Inflammatory macrophage (primary cell): Measurements from ENCODE around the gene ARHGAP6.

Source experiments
- DNase-seq, 2 donors: peaks; one replicate each; pipeline ENCODE4 v3.0.0-alpha.2; 2020 to 2022
- total RNA-seq, 18 experiments: gene quantifications; one replicate each; lab custom pipeline; 2026; ENCODE audit warnings: mixed read lengths in 6 of 18, inconsistent platforms in 2 of 18; lab: John Stamatoyannopoulos, UW

The ARHGAP6 gene
- 0.46 to 9.1 (median 2.8) reads per million in 18 experiments for total RNA-seq

DNA sequence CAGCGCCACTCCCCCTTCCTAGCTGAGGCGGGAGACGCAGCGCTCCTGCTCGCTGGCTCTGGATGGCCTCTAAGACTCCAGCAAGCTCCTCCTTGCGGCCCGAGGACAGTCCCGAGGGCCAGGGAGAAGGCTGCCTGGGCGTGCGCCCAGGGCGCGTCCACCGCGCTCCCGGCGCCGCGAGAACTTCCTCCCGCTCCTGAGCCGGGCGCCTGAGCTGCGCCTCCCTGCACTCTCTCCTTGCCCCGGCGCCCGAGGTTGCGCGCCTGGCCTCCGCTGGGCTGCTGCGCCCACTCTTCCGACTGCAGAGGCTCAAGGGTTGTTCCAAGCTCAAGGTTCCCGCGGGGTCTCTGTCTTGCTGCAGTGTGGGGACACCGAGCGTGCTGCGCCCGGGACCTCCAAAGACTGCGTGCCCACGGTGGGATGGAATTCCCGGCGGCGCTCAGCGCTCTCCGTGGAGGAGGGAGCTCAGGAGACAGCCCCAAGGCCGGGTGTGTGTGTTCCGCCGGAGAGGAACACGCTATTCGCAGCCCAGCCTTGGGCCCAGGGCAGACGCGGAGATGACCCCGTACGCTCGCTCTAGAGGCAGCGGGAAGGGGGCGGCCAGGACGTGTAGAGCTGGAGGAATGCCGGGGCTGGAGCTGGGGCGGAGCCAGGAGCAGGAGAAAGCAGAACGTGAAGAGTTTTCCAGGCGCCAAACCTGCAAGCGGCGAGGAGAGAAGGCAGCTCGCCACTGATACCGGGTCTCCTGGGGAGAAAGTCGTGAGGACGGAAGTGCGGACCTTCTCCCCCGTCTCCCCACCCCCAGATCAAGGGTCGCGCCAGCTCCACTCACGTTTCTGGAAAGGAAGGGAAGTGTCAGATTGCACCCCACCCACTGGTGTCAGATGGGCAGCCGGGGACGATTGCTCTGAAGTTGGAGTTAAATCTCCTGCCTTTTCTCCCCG, at the start of gene ARHGAP6:
Gene ARHGAP6 (minus strand): TSS at position 753 of the 944 bp plus-strand sequence. CDS start 1,092 bp downstream, outside the sequence.
- no peak for DNase-seq

DNA sequence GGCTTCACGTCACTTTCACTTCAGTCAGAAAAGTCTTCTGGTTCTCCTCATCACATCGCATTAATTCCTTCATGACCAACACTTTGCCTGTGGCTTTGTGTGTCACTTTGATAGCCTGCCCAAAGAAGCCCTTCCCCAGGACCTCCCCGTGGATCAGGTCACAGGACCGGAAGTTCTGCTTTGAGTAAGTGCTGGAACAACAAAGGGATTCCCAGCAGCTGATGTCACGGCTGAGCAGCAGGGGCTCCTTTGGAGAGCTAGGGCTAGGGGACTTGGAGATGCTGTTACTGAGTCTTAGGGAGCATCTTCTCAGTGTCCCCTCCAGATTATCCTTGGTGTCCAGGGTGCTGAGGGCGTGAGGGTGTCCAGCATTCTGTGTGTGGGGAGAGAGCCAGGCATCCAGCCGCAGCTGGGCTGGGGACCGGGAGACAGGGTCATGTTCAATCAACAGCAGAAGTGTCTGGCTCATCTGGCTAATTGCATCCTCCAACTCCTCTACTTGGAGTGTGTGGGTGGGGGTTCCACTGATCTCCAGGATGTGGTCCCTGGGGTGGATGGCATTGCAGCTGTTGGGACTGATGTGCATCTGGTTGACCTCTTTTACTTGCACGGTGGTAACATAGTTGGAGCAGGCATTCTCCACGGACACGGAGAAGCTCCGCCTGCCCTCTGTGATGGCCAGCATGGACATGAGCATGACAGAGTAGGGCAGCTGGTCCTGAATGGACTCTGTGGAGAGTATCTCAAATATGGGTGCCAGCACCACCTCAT, 39.2 kb upstream of the ARHGAP6 start:
- no peak for DNase-seq

DNA sequence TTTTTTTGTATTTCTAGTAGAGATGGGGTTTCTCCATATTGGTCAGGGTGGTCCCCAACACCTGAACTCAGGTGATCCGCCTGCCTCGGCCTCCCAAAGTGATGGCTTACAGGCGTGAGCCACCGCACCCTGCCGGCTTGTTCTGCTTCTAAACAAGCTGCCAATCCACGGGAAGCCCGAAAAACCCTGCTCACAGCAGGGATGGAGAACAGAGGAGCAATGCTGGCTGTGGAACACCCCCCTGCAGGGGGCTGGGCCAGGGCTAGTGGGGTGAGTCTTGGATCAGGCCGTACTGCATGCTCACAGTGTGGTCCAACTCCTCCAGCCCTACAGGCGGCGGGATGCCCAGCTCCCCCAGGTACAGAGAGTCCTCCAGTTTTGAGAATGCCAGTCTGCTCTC, 38.1 kb upstream of the ARHGAP6 start:
- DNase-seq = no peak

- DNase-seq = no peak
Measured at GRCh38 chrX:11702965-11703631, 37.4 kb upstream of the ARHGAP6 start.

DNA sequence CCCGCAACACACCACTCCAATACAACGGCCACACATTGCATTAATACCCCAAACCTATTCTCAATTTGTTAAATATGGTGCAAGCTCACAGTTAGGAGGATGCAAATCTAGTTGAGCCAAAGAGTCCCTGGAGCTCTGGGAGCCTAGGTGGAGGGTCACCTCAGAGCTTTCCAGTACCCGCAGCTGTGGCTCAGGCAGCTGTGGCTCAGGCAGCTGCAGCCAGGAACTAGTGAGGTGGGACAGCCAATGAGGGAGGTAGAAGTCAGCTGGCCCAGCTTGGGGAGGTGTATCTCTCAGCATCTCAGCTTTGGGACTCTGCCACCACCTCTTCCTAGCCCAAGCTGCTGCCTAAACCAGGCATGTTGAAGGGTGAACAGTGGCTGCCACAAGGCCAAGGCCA, 36.7 kb upstream of the ARHGAP6 start:
- no peak for DNase-seq

GRCh38 chrX:11698702-11699101, 33.0 kb upstream of the ARHGAP6 start:
- DNase-seq = no peak

DNA sequence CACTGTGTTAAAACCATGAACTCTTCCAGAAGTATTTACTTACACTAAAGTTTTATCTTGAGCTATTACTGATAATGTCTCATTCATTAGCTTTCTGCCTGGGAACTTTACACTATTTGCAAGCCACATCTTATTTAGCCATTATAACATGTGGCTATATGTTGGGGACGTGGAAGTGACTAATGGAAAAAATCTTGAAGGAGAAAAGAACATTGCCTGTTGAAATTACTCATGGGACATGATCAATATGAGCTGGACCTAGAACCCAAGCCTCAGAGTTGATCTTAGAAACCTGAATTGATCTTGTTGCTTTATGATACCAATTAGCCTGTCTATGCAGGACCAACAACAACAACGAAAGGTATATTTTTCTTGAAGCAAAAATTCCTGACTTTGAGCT, 22.5 kb upstream of the ARHGAP6 start:
- no peak for DNase-seq

DNA sequence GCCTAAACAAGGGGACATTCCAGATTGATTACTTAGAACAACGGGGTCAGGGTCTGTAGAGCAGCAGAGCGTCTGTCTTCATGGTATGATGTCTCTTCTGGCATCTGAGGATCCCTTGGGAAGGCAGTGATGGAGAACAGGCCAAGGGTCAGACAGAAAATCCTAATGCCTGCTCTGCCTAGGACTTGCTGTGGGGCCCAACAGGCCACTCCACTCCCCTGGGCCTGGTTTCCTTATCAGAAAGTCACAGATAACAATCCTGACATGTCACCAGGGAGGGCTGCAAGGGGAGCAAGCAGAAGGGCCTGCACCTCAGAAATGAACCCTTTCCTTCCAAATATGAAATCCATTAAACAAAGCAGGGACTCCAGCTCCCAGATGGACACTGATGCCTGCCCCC, 21.4 kb upstream of the ARHGAP6 start:
- no peak for DNase-seq

DNA sequence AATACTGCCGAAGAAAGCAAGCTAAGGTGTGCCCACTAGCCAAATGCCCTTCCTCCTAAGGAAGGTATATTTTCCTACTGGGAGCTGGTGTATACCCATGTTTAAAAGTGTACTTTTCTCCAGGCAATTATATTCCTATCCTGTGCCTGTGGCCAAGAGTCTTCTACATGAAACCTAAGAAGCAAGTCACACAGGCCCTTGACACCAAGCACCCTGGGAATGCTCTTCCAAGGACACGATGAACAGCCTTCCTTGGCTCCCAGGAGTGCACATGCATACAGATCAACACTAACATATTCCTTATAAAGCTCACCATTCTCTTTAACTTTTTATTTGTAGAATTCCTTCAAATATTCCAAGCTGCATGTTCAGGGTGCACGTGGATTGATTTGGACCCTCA, 17.3 kb upstream of the ARHGAP6 start:
- no peak for DNase-seq

DNA sequence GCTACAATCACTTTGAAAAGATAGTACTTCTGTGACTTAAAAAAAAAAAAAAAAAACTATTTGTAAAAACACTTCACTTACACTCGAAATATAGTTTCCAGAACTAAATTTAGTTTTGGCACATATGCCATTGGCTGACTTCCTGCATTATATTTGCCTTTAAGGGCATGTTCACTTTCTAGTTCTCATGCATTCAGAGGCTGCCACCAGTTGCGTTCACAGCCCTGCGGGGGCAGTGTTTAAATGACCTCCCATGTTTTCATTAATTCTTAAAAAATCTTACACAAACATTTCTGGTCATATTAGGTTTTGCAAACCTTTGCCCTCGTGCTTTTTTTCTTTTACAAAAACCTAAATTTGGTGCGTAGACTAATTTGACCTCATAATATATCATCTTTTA, 12.4 kb upstream of the ARHGAP6 start:
- no peak for DNase-seq

GRCh38 chrX:11672213-11672612, 6.5 kb upstream of the ARHGAP6 start:
- no peak for DNase-seq

GRCh38 chrX:11670316-11670715, 4.6 kb upstream of the ARHGAP6 start:
- DNase-seq = no peak

GRCh38 chrX:11666952-11667685, 1.4 kb upstream of the ARHGAP6 start:
- DNase-seq = no peak

- DNase-seq = no peak
Measured at GRCh38 chrX:11666164-11666563, 444 bp upstream of the ARHGAP6 start.

DNA sequence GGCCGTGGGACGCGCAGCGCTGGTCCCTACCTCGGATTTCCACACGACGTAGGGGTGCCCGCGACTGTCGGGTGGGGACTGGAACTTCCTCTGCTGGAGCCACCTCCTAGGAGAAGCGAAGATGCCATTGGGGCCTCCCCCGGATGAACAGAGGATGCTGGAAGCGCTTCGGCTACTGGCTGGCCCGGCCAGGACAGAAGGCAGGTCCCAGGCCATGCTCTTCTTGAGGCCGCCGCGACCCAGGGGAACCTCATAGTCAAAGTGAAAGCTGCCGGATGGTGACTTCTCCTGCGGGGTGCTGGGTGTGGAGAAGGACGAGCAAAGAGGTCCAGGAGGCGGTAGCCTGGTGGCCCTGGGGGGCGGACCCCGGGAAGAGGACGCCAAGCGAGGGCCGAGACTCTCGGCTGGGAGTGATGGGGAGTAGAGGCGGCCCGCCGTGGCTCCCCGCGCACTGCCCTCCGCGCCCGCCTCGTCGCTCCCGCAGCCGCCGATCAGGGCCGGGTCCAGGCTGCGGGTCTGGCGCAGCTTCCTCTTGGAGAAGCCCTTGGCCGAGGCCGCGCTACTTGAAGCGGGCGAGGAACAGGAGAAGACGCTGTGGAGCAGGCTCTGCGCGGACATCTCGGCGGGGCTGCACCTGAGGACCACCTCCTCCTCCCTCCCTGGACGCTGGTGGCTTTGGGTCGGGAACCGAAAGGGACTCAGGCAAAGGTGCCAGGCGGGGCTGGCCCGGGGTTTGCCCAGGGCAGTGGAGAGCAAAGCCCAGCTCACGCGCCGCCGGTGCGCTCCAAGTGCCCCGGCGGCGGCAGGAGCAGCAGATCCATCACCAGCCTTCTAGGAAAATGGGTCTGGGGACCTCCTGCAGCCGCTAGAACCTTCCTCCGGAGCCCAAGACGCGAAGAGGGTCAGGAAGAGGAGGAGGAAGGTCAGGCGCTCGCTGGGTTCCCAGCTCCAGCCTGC, 1.2 kb downstream of the ARHGAP6 start:
- DNase-seq = no peak

DNA sequence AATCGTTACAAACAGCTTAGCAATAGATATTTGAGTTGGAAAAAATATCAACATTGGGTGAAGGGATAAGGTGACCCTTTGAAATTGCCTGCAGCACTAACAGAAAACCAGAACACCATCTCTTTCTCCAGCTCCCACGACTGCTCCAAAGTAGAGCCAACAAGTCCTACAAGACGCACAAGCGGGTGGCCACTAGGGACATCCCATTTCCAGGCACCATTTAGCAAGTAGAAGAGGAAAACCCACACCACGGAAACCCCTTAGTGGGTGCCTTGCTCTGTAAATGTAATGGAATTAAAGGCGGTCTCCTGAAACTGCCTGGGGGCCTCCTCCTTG, 1.9 kb downstream of the ARHGAP6 start:
- DNase-seq = no peak

GRCh38 chrX:11655282-11656015, 10.3 kb downstream of the ARHGAP6 start:
- DNase-seq = no peak

DNA sequence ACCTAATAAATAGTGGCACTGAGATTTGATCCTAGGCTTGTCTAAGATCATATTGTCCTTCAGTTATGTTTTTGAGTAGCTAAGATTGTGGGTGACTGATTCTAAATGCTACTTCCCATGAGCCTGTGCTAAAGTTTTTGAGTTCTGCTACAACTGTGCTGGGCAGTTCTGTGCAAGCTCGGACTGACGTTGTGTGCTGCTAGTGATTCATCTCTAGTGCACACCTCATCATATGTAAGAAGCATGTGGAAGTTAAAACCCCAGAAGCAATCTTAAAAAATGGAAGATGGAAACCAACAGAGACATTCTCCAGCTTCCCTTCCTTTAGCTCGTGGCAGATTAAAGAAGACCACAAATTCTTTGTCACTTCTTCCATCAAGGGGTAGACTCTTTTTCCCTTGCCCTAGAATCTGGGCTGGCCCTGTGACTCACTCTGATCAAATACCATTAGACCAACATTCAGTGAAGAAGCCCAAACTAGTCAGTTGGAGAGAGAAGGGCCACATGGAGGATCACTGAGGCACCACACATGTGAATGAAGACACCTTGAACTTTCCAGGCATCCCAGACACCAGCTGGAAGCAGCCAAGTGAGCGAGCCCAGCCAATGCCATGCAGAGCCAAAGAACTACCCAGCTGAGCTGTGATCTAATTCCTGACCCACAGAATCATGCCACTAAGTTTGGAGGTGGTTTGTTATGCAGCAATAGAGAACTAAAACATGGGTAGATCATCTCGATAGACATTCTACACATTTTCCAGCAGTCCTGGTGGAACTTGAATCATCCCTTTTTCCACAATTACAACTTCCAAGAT, 16.8 kb downstream of the ARHGAP6 start:
- DNase-seq = no peak

GRCh38 chrX:11647138-11647537, 18.6 kb downstream of the ARHGAP6 start:
- no peak for DNase-seq
